Measurements from ENCODE around the gene LMX1B. TPM values are rescaled to one million over a fixed set of nuclear protein-coding genes. Genes with fewer than 3 reads are reported as not detected.

Gene LMX1B
- total and polyA plus RNA-seq, 7 experiments from 2014 or later = not detected

GRCh38 chr9:126581893-126582292 lies 31.8 kb upstream of the LMX1B start:
- no peak for DNase-seq
- no peaks in the 10 kb centered on the region for H3K9me3 Mint-ChIP-seq
- H3K27ac ChIP-seq (ENCODE audit: low read depth, low read length) = no peak overlapping the region
- CTCF ChIA-PET = no interaction called here
- no peaks in the 10 kb centered on the region for H3K27me3 ChIP-seq (ENCODE audit: control insufficient read depth in 2 of 2, insufficient read depth in 2 of 2, low read length in 2 of 2)
- ATAC-seq = no peak
- no peak overlapping the region for H3K4me3 ChIP-seq (ENCODE audit: low read length)
- intact Hi-C loops (cut with micrococcal nuclease) = no loop called here
- no peaks in the 10 kb centered on the region for H3K9me3 ChIP-seq (ENCODE audit: control insufficient read depth in 2 of 3, low read length in 3 of 3)
- POLR2A ChIA-PET = no interaction called here
- no peaks in the 10 kb centered on the region for H3K36me3 ChIP-seq (ENCODE audit: control insufficient read depth in 2 of 3, insufficient read depth in 3 of 3, low read length in 3 of 3)
- H3K27me3 Mint-ChIP-seq = peaks cover 5 to 63% (median 30%) of the 10 kb centered on the region in 5 donors
- peaks cover 0 to 1% (median 0%) of the 10 kb centered on the region in 7 donors for H3K4me1 Mint-ChIP-seq
- H3K36me3 Mint-ChIP-seq = no peaks in the 10 kb centered on the region
- no peak overlapping the region for H3K27ac Mint-ChIP-seq
- H3K4me3 Mint-ChIP-seq = no peak overlapping the region
- no peaks in the 10 kb centered on the region for H3K4me1 ChIP-seq (ENCODE audit: control insufficient read depth in 2 of 2, insufficient read depth in 2 of 2, low read length in 2 of 2)

GRCh38 chr9:126582427-126582826 lies 31.3 kb upstream of the LMX1B start:
- POLR2A ChIA-PET = no interaction called here
- intact Hi-C loops (cut with micrococcal nuclease) = no loop called here

GRCh38 chr9:126583144-126583760 lies 30.5 kb upstream of the LMX1B start:
- H3K4me1 ChIP-seq (ENCODE audit: control insufficient read depth in 2 of 2, insufficient read depth in 2 of 2, low read length in 2 of 2) = no peaks in the 10 kb centered on the region
- Mint-ChIP-seq H3K27ac (no peak overlapping the region), H3K36me3 (no peaks in the 10 kb centered on the region), H3K9me3 (no peaks in the 10 kb centered on the region), H3K4me3 (no peak overlapping the region), H3K27me3 (peaks cover 6 to 65% (median 29%) of the 10 kb centered on the region in 5 donors), H3K4me1 (peaks cover 0 to 1% (median 0%) of the 10 kb centered on the region in 7 donors)
- H3K9me3 ChIP-seq (ENCODE audit: control insufficient read depth in 2 of 3, low read length in 3 of 3) = no peaks in the 10 kb centered on the region
- ChIA-PET CTCF (no interaction called here), POLR2A (no interaction called here)
- no peaks in the 10 kb centered on the region for H3K36me3 ChIP-seq (ENCODE audit: control insufficient read depth in 2 of 3, insufficient read depth in 3 of 3, low read length in 3 of 3)
- no peaks in the 10 kb centered on the region for H3K27me3 ChIP-seq (ENCODE audit: control insufficient read depth in 2 of 2, insufficient read depth in 2 of 2, low read length in 2 of 2)
- intact Hi-C loops (cut with micrococcal nuclease) = no loop called here
- H3K4me3 ChIP-seq (ENCODE audit: low read length) = no peak overlapping the region
- no peak overlapping the region for H3K27ac ChIP-seq (ENCODE audit: low read depth, low read length)
- ATAC-seq (no peak), DNase-seq (no peak)

More at GRCh38 chr9:126582427-126582826, 31.3 kb upstream of the LMX1B start:
- CTCF ChIA-PET = no interaction called here
- Mint-ChIP-seq H3K4me3 (no peak overlapping the region), H3K9me3 (no peaks in the 10 kb centered on the region), H3K27me3 (peaks cover 7 to 64% (median 30%) of the 10 kb centered on the region in 5 donors), H3K27ac (no peak overlapping the region), H3K36me3 (no peaks in the 10 kb centered on the region), H3K4me1 (peaks cover 0 to 1% (median 0%) of the 10 kb centered on the region in 7 donors)
- Histone ChIP-seq H3K4me3 (ENCODE audit: low read length) (no peak overlapping the region), H3K27ac (ENCODE audit: low read depth, low read length) (no peak overlapping the region), H3K9me3 (ENCODE audit: control insufficient read depth in 2 of 3, low read length in 3 of 3) (no peaks in the 10 kb centered on the region), H3K36me3 (ENCODE audit: control insufficient read depth in 2 of 3, insufficient read depth in 3 of 3, low read length in 3 of 3) (no peaks in the 10 kb centered on the region), H3K27me3 (ENCODE audit: control insufficient read depth in 2 of 2, insufficient read depth in 2 of 2, low read length in 2 of 2) (no peaks in the 10 kb centered on the region), H3K4me1 (ENCODE audit: control insufficient read depth in 2 of 2, insufficient read depth in 2 of 2, low read length in 2 of 2) (no peaks in the 10 kb centered on the region)
- no peak for ATAC-seq
- DNase-seq = no peak

- Mint-ChIP-seq H3K27me3 (peaks cover 10 to 67% (median 35%) of the 10 kb centered on the region in 5 donors), H3K4me3 (no peak overlapping the region), H3K9me3 (no peaks in the 10 kb centered on the region), H3K36me3 (no peaks in the 10 kb centered on the region), H3K4me1 (peaks cover 0 to 1% (median 0%) of the 10 kb centered on the region in 7 donors), H3K27ac (no peak overlapping the region)
- DNase-seq (no peak), ATAC-seq (no peak)
- H3K27ac ChIP-seq (ENCODE audit: low read depth, low read length) = no peak overlapping the region
- H3K4me1 ChIP-seq (ENCODE audit: control insufficient read depth in 2 of 2, insufficient read depth in 2 of 2, low read length in 2 of 2) = no peaks in the 10 kb centered on the region
- H3K9me3 ChIP-seq (ENCODE audit: control insufficient read depth in 2 of 3, low read length in 3 of 3) = no peaks in the 10 kb centered on the region
- H3K36me3 ChIP-seq (ENCODE audit: control insufficient read depth in 2 of 3, insufficient read depth in 3 of 3, low read length in 3 of 3) = no peaks in the 10 kb centered on the region
- CTCF ChIA-PET = no interaction called here
- H3K4me3 ChIP-seq (ENCODE audit: low read length) = no peak overlapping the region
- POLR2A ChIA-PET = no interaction called here
- intact Hi-C loops (cut with micrococcal nuclease) = no loop called here
- no peaks in the 10 kb centered on the region for H3K27me3 ChIP-seq (ENCODE audit: control insufficient read depth in 2 of 2, insufficient read depth in 2 of 2, low read length in 2 of 2)
These were observed 29.1 kb upstream of the LMX1B start for GRCh38 chr9:126584611-126585010.

- DNase-seq = no peak
- Mint-ChIP-seq H3K27me3 (peaks cover 13 to 69% (median 35%) of the 10 kb centered on the region in 5 donors), H3K9me3 (no peaks in the 10 kb centered on the region), H3K27ac (no peak overlapping the region), H3K4me1 (peaks cover 0 to 1% (median 0%) of the 10 kb centered on the region in 7 donors), H3K4me3 (no peak overlapping the region), H3K36me3 (no peaks in the 10 kb centered on the region)
- Histone ChIP-seq H3K36me3 (ENCODE audit: control insufficient read depth in 2 of 3, insufficient read depth in 3 of 3, low read length in 3 of 3) (no peaks in the 10 kb centered on the region), H3K4me3 (ENCODE audit: low read length) (no peak overlapping the region), H3K4me1 (ENCODE audit: control insufficient read depth in 2 of 2, insufficient read depth in 2 of 2, low read length in 2 of 2) (no peaks in the 10 kb centered on the region), H3K9me3 (ENCODE audit: control insufficient read depth in 2 of 3, low read length in 3 of 3) (no peaks in the 10 kb centered on the region), H3K27ac (ENCODE audit: low read depth, low read length) (no peak overlapping the region), H3K27me3 (ENCODE audit: control insufficient read depth in 2 of 2, insufficient read depth in 2 of 2, low read length in 2 of 2) (no peaks in the 10 kb centered on the region)
- no peak for ATAC-seq
- intact Hi-C loops (cut with micrococcal nuclease) = no loop called here
- ChIA-PET POLR2A (no interaction called here), CTCF (no interaction called here)
These were observed 27.5 kb upstream of the LMX1B start for GRCh38 chr9:126586236-126586635.

- DNase-seq = no peak
- no peaks in the 10 kb centered on the region for H3K36me3 Mint-ChIP-seq
- Histone ChIP-seq H3K4me1 (ENCODE audit: control insufficient read depth in 2 of 2, insufficient read depth in 2 of 2, low read length in 2 of 2) (no peaks in the 10 kb centered on the region), H3K4me3 (ENCODE audit: low read length) (no peak overlapping the region), H3K27ac (ENCODE audit: low read depth, low read length) (no peak overlapping the region), H3K36me3 (ENCODE audit: control insufficient read depth in 2 of 3, insufficient read depth in 3 of 3, low read length in 3 of 3) (no peaks in the 10 kb centered on the region), H3K9me3 (ENCODE audit: control insufficient read depth in 2 of 3, low read length in 3 of 3) (no peaks in the 10 kb centered on the region), H3K27me3 (ENCODE audit: control insufficient read depth in 2 of 2, insufficient read depth in 2 of 2, low read length in 2 of 2) (no peaks in the 10 kb centered on the region)
- peaks cover 0 to 1% (median 0%) of the 10 kb centered on the region in 7 donors for H3K4me1 Mint-ChIP-seq
- H3K27ac Mint-ChIP-seq = no peak overlapping the region
- peaks cover 15 to 76% (median 41%) of the 10 kb centered on the region in 5 donors for H3K27me3 Mint-ChIP-seq
- intact Hi-C loops (cut with micrococcal nuclease) = no loop called here
- H3K9me3 Mint-ChIP-seq = no peaks in the 10 kb centered on the region
- ChIA-PET POLR2A (no interaction called here), CTCF (no interaction called here)
- no peak overlapping the region for H3K4me3 Mint-ChIP-seq
- no peak for ATAC-seq
These were observed 26.2 kb upstream of the LMX1B start for GRCh38 chr9:126587187-126588185.

Data from naive thymus-derived CD4-positive, alpha-beta T cell (primary cell).